HCT116 (cell line): Measurements from ENCODE around the gene HIGD2A.

Experiments used
- CEBPB ChIP-seq: IDR thresholded peaks from 2 replicates; pipeline ENCODE4 v1.6.1; 2012; ENCODE audit warnings: low read depth
- EZH2 ChIP-seq: fragments of 200-600 bp; sonication (generic); IDR thresholded peaks from 2 replicates; pipeline ENCODE4 v1.6.1; 2017; ENCODE audit warnings: antibody characterized with exemption, mixed run types
- FOSL1 ChIP-seq: IDR thresholded peaks from 2 replicates; pipeline ENCODE4 v1.6.1; 2012; ENCODE audit warnings: low read depth
- POLR2A ChIP-seq: IDR thresholded peaks from 2 replicates; pipeline ENCODE4 v1.7.0; 2011; ENCODE audit warnings: borderline replicate concordance; ENCODE audit not compliant: insufficient read depth, insufficient read length; ENCODE audit errors: extremely low read depth
- ZFX ChIP-seq: fragments of 450-650 bp; IDR thresholded peaks from 2 replicates; pipeline ENCODE4 v1.6.1; 2017
- TF ChIP-seq, protein P1 (sequence below), 3 experiments: fragments of 200-600 bp in 1 of 3; sonication (generic) in 1 of 3; IDR thresholded peaks in 2 of 3; conservative IDR thresholded peaks in 1 of 3; 2 replicates each; pipeline ENCODE4 v1.5.1; 2012 to 2017; ENCODE audit warnings: low read depth in 2 of 3, low read length in 2 of 3, antibody characterized with exemption in 1 of 3, borderline replicate concordance in 1 of 3, control low read depth in 1 of 3, mild to moderate bottlenecking in 1 of 3, mixed read lengths in 1 of 3, mixed run types in 1 of 3, moderate library complexity in 1 of 3; ENCODE audit not compliant: insufficient read depth in 1 of 3
- TF ChIP-seq, protein P2 (sequence below): IDR thresholded peaks from 2 replicates; pipeline ENCODE4 v1.6.1; 2012; ENCODE audit warnings: low read depth
- TF ChIP-seq, protein P3 (sequence below): IDR thresholded peaks from 2 replicates; pipeline ENCODE4 v1.6.1; 2011; ENCODE audit warnings: mild to moderate bottlenecking, low read length, moderate library complexity; ENCODE audit not compliant: insufficient replicate concordance; ENCODE audit errors: extremely low read depth

DNA sequence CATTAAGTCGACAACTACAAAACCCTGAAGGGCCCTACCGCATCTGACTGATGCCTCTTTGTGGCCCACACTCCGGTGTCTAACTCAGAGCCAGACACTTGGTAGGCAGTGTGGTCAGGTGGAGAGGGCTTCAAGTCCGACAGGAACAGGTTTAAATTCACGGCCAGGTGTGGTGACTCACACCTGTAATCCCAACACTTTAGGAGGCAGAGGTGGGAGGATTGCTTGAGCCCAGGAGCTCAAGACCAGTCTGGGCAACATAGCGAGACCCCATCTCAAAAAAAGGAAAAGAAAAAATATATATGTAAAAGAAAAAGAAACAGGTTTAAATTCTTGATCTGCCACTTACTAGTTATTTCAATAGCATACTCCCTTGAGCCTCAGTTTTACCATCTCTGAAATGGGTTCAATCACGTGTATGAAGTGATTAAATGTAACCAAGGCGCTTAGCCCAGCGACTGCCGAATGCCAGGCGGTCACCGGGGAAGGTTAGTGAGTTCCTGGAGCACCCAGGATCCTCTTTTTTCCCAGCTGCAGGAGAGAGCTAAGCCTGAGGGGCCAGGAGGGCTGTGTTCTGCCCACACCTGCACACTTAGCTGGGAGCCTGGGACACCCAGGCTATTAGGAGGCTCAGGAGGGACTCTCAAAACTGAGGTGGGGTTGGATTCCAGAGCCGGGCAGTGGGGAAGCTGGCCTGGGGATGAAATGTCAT is 26.8 kb downstream of the HIGD2A start:
- TF ChIP-seq EZH2 (no peak), POLR2A (no peak), ZFX (no peak), FOSL1 (no peak), CEBPB (no peak)
- TF ChIP-seq, protein P1, sequence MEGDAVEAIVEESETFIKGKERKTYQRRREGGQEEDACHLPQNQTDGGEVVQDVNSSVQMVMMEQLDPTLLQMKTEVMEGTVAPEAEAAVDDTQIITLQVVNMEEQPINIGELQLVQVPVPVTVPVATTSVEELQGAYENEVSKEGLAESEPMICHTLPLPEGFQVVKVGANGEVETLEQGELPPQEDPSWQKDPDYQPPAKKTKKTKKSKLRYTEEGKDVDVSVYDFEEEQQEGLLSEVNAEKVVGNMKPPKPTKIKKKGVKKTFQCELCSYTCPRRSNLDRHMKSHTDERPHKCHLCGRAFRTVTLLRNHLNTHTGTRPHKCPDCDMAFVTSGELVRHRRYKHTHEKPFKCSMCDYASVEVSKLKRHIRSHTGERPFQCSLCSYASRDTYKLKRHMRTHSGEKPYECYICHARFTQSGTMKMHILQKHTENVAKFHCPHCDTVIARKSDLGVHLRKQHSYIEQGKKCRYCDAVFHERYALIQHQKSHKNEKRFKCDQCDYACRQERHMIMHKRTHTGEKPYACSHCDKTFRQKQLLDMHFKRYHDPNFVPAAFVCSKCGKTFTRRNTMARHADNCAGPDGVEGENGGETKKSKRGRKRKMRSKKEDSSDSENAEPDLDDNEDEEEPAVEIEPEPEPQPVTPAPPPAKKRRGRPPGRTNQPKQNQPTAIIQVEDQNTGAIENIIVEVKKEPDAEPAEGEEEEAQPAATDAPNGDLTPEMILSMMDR (IDR thresholded peaks at IDR 0.05 in 2 of 3, conservative IDR thresholded peaks at IDR 0.05 in 1 of 3; ENCODE audit: borderline replicate concordance in 1 of 3, insufficient read depth in 1 of 3, low read depth in 2 of 3, low read length in 2 of 3) = no peak
- TF ChIP-seq, protein P2, sequence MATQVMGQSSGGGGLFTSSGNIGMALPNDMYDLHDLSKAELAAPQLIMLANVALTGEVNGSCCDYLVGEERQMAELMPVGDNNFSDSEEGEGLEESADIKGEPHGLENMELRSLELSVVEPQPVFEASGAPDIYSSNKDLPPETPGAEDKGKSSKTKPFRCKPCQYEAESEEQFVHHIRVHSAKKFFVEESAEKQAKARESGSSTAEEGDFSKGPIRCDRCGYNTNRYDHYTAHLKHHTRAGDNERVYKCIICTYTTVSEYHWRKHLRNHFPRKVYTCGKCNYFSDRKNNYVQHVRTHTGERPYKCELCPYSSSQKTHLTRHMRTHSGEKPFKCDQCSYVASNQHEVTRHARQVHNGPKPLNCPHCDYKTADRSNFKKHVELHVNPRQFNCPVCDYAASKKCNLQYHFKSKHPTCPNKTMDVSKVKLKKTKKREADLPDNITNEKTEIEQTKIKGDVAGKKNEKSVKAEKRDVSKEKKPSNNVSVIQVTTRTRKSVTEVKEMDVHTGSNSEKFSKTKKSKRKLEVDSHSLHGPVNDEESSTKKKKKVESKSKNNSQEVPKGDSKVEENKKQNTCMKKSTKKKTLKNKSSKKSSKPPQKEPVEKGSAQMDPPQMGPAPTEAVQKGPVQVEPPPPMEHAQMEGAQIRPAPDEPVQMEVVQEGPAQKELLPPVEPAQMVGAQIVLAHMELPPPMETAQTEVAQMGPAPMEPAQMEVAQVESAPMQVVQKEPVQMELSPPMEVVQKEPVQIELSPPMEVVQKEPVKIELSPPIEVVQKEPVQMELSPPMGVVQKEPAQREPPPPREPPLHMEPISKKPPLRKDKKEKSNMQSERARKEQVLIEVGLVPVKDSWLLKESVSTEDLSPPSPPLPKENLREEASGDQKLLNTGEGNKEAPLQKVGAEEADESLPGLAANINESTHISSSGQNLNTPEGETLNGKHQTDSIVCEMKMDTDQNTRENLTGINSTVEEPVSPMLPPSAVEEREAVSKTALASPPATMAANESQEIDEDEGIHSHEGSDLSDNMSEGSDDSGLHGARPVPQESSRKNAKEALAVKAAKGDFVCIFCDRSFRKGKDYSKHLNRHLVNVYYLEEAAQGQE = no peak
- TF ChIP-seq, protein P3, sequence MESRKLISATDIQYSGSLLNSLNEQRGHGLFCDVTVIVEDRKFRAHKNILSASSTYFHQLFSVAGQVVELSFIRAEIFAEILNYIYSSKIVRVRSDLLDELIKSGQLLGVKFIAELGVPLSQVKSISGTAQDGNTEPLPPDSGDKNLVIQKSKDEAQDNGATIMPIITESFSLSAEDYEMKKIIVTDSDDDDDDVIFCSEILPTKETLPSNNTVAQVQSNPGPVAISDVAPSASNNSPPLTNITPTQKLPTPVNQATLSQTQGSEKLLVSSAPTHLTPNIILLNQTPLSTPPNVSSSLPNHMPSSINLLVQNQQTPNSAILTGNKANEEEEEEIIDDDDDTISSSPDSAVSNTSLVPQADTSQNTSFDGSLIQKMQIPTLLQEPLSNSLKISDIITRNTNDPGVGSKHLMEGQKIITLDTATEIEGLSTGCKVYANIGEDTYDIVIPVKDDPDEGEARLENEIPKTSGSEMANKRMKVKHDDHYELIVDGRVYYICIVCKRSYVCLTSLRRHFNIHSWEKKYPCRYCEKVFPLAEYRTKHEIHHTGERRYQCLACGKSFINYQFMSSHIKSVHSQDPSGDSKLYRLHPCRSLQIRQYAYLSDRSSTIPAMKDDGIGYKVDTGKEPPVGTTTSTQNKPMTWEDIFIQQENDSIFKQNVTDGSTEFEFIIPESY = no peak
